NT2/D1 (cell line): ENCODE measurements around the gene VWA8.

ENCODE experiments used
- SUZ12 ChIP-seq: IDR thresholded peaks from 2 replicates; pipeline ENCODE4 v1.6.1; 2011; ENCODE audit not compliant: insufficient read length, insufficient read depth; ENCODE audit errors: extremely low read depth
- YY1 ChIP-seq: IDR thresholded peaks from 2 replicates; pipeline ENCODE4 v1.6.1; 2011; ENCODE audit not compliant: insufficient read length, insufficient read depth
- ZNF274 ChIP-seq: IDR thresholded peaks from 2 replicates; pipeline ENCODE4 v1.6.1; 2011; ENCODE audit warnings: mild to moderate bottlenecking, low read depth, low read length

DNA sequence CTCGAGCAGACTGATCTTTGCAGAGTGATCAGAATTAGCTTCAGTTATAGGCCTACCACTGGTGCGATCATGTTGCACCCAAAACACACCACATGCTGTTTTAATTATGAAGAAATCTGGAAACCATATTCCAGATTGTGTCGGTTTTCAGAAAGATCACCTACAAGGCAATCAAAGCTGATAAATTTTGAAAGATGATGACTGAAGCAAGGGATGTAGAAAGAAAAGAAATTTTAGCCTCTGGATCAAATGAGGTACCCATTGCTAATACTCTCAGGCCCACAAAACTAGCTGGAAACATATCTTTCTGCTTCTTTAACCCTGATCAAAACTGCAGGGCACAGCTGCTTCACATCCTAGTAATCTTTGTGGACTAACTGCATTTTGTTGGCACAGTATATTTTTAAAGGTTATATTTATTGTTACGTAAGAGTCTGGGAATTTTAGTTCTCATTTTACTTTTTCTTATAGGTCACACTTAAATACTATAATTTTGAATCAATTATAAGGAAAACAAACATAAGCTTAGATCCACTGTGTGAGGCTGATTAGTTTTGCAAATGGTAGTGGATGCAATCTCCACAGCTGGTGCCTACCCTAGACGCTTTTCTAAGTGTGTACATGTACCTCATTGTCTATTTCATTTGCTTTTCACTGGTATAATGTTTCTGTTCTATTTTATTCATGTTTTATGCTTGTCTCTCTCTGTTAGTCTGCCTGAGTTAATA, 352.6 kb downstream of the VWA8 start:
- TF ChIP-seq ZNF274 (no peak), SUZ12 (no peak), YY1 (no peak)
